HEK293 (cell line): ENCODE results near the gene PBX2.
A peak's percentile ranks its signal among the peaks of the same experiment; 100 is the strongest.

Experiments
- EGR2 ChIP-seq: fragments of 450-650 bp; formaldehyde crosslinking; IDR thresholded peaks from 2 replicates; pipeline ENCODE4 v1.5.1; 2016; ENCODE audit warnings: low read depth, missing biosample characterization, missing genetic modification characterization
- KLF17 ChIP-seq: fragments of 450-650 bp; formaldehyde crosslinking; IDR thresholded peaks from 2 replicates; pipeline ENCODE4 v1.5.1; 2016; ENCODE audit warnings: missing biosample characterization, missing genetic modification characterization
- PRDM4 ChIP-seq: fragments of 450-650 bp; formaldehyde crosslinking; IDR thresholded peaks from 2 replicates; pipeline ENCODE4 v1.5.1; 2017; ENCODE audit warnings: missing biosample characterization, missing genetic modification characterization
- REPIN1 ChIP-seq: fragments of 450-650 bp; formaldehyde crosslinking; IDR thresholded peaks from 2 replicates; pipeline ENCODE4 v1.5.1; 2017; ENCODE audit warnings: missing biosample characterization, missing genetic modification characterization, low read depth
- REST ChIP-seq: fragments of 450-650 bp; formaldehyde crosslinking; IDR thresholded peaks from 2 replicates; pipeline ENCODE4 v1.5.1; 2016; ENCODE audit warnings: missing biosample characterization, missing genetic modification characterization
- SETDB1 ChIP-seq: IDR thresholded peaks from one replicate; pipeline ENCODE4 v1.6.1; 2017; ENCODE audit warnings: mild to moderate bottlenecking, low read length, moderate library complexity, mixed read lengths; ENCODE audit not compliant: insufficient read length
- SP3 ChIP-seq: fragments of 450-650 bp; formaldehyde crosslinking; IDR thresholded peaks from 2 replicates; pipeline ENCODE4 v1.5.1; 2016; ENCODE audit warnings: missing biosample characterization, missing genetic modification characterization
- WT1 ChIP-seq: fragments of 450-650 bp; formaldehyde crosslinking; IDR thresholded peaks from 2 replicates; pipeline ENCODE4 v1.5.1; 2016; ENCODE audit warnings: missing biosample characterization, missing genetic modification characterization
- ZFP69B ChIP-seq: fragments of 450-650 bp; formaldehyde crosslinking; IDR thresholded peaks from 2 replicates; pipeline ENCODE4 v1.5.1; 2016; ENCODE audit warnings: missing biosample characterization, missing genetic modification characterization
- ZNF114 ChIP-seq: fragments of 450-650 bp; formaldehyde crosslinking; IDR thresholded peaks from 2 replicates; pipeline ENCODE4 v1.5.0; 2017; ENCODE audit warnings: missing biosample characterization, missing genetic modification characterization
- ZNF140 ChIP-seq: fragments of 450-650 bp; formaldehyde crosslinking; IDR thresholded peaks from 2 replicates; pipeline ENCODE4 v1.5.1; 2016; ENCODE audit warnings: missing biosample characterization, missing genetic modification characterization
- ZNF280C ChIP-seq: fragments of 450-650 bp; formaldehyde crosslinking; IDR thresholded peaks from 2 replicates; pipeline ENCODE4 v1.5.1; 2016; ENCODE audit warnings: missing biosample characterization, missing genetic modification characterization
- ZNF335 ChIP-seq: fragments of 450-650 bp; formaldehyde crosslinking; conservative IDR thresholded peaks from 2 replicates; pipeline ENCODE4 v1.5.1; 2016; ENCODE audit warnings: missing biosample characterization, missing genetic modification characterization
- ZNF416 ChIP-seq: fragments of 450-650 bp; formaldehyde crosslinking; IDR thresholded peaks from 2 replicates; pipeline ENCODE4 v1.5.1; 2016; ENCODE audit warnings: missing biosample characterization, missing genetic modification characterization
- ZNF558 ChIP-seq: fragments of 450-650 bp; formaldehyde crosslinking; IDR thresholded peaks from 2 replicates; pipeline ENCODE4 v1.5.1; 2016; ENCODE audit warnings: missing biosample characterization, missing genetic modification characterization
- ZNF560 ChIP-seq: fragments of 450-650 bp; formaldehyde crosslinking; IDR thresholded peaks from 2 replicates; pipeline ENCODE4 v1.5.1; 2017; ENCODE audit warnings: missing biosample characterization, missing genetic modification characterization, borderline replicate concordance
- ZNF600 ChIP-seq: fragments of 450-650 bp; formaldehyde crosslinking; IDR thresholded peaks from 2 replicates; pipeline ENCODE4 v1.5.1; 2016; ENCODE audit warnings: missing biosample characterization, missing genetic modification characterization
- ZNF639 ChIP-seq: fragments of 450-650 bp; formaldehyde crosslinking; IDR thresholded peaks from 2 replicates; pipeline ENCODE4 v1.5.1; 2016; ENCODE audit warnings: missing biosample characterization, missing genetic modification characterization
- ZNF704 ChIP-seq: fragments of 450-650 bp; formaldehyde crosslinking; IDR thresholded peaks from 2 replicates; pipeline ENCODE4 v1.5.1; 2016; ENCODE audit warnings: missing biosample characterization, missing genetic modification characterization
- ZNF707 ChIP-seq: fragments of 450-650 bp; formaldehyde crosslinking; IDR thresholded peaks from 2 replicates; pipeline ENCODE4 v1.5.1; 2016; ENCODE audit warnings: missing biosample characterization, missing genetic modification characterization
- ZNF785 ChIP-seq: fragments of 450-650 bp; formaldehyde crosslinking; IDR thresholded peaks from 2 replicates; pipeline ENCODE4 v1.5.1; 2016; ENCODE audit warnings: missing biosample characterization, missing genetic modification characterization
- ZSCAN4 ChIP-seq: fragments of 450-650 bp; formaldehyde crosslinking; IDR thresholded peaks from 2 replicates; pipeline ENCODE4 v1.5.1; 2017; ENCODE audit warnings: missing biosample characterization, missing genetic modification characterization

PBX2 gene

GRCh38 chr6:32178547-32179440 lies 11.2 kb downstream of the PBX2 start (continued):
- TF ChIP-seq ZNF280C (tag by site-specific recombination) = no peak
- TF ChIP-seq ZNF785 = 0 out of 2 replicates have a peak, but pooled peaks have one; percentile 28
- TF ChIP-seq ZNF558 (tag by site-specific recombination) = no peak
- no peak for TF ChIP-seq ZNF707 (tag by site-specific recombination)
- peak; percentile 46 for TF ChIP-seq ZNF335 (tag by site-specific recombination)
- no peak for TF ChIP-seq ZNF416 (tag by site-specific recombination)
- no peak for TF ChIP-seq ZNF560 (tag by site-specific recombination)
- TF ChIP-seq SETDB1 = no peak
- no peak for TF ChIP-seq WT1
- no peak for TF ChIP-seq REST (tag by site-specific recombination)
- TF ChIP-seq ZNF704 (tag by site-specific recombination) = no peak
- TF ChIP-seq EGR2 (tag by site-specific recombination) = peak; percentile 65
- TF ChIP-seq ZNF114 (tag by site-specific recombination) = no peak
- no peak for TF ChIP-seq ZNF639 (tag by site-specific recombination)
- TF ChIP-seq KLF17 (tag by site-specific recombination) = peak; percentile 56; the same call in 1 of the 2 replicates
- TF ChIP-seq REPIN1 (tag by site-specific recombination) = no peak
- peak; percentile 18; the same call in 1 of the 2 replicates for TF ChIP-seq PRDM4 (tag by site-specific recombination)
- TF ChIP-seq ZFP69B (tag by site-specific recombination) = 0 out of 2 replicates have a peak, but pooled peaks have one; percentile 26
- TF ChIP-seq ZNF140 (tag by site-specific recombination) = no peak
- no peak for TF ChIP-seq SP3 (tag by site-specific recombination)
- no peak for TF ChIP-seq ZSCAN4 (tag by site-specific recombination)
- peak; percentile 45; the same call in 1 of the 2 replicates for TF ChIP-seq ZNF600 (tag by site-specific recombination)
